ENCODE data around the gene CLOCK.

CLOCK gene

GRCh38 chr4:55500072-55500471 lies 46.6 kb downstream of the CLOCK start:
- Histone ChIP-seq H3K9ac (ENCODE audit: low read length) (no peak overlapping the region), H2BK5ac (ENCODE audit: low read depth, low read length, poor library complexity) (no peak overlapping the region), H3K27me3 (ENCODE audit: insufficient read depth, low read length) (no peaks in the 10 kb centered on the region), H4K91ac (ENCODE audit: low read depth, low read length) (no peak overlapping the region), H3K4me3 (ENCODE audit: low read depth, low read length) (no peak overlapping the region), H3K4me2 (ENCODE audit: low read length) (no peak overlapping the region), H2BK120ac (ENCODE audit: insufficient read depth, low read length, poor library complexity) (no peak overlapping the region), H4K12ac (ENCODE audit: low read depth, low read length) (no peak overlapping the region), H2AK5ac (ENCODE audit: low read length) (no peak overlapping the region), H3K9me3 (ENCODE audit: insufficient read depth, low read depth, low read length) (no peaks in the 10 kb centered on the region), H4K8ac (ENCODE audit: low read depth, low read length) (no peak overlapping the region), H2AFZ (ENCODE audit: insufficient read depth, low read length, poor library complexity) (no peak overlapping the region), H3K79me2 (ENCODE audit: control insufficient read depth, insufficient read depth, low read length, poor library complexity) (no peaks in the 10 kb centered on the region), H3K4me1 (ENCODE audit: control insufficient read depth in 1 of 2, insufficient read depth in 2 of 2, low read length in 2 of 2) (no peaks in the 10 kb centered on the region), H3K27ac (ENCODE audit: low read depth, low read length) (no peak overlapping the region), H3K18ac (ENCODE audit: low read length) (no peak overlapping the region), H3K23ac (ENCODE audit: low read length) (no peak overlapping the region), H3K4ac (ENCODE audit: low read depth, low read length) (no peak overlapping the region), H2BK12ac (ENCODE audit: low read length) (no peak overlapping the region), H3K36me3 (ENCODE audit: control insufficient read depth in 1 of 2, insufficient read depth in 2 of 2, low read length in 2 of 2) (no peaks in the 10 kb centered on the region), H3K79me1 (ENCODE audit: low read length) (no peaks in the 10 kb centered on the region), H3K14ac (ENCODE audit: low read length) (no peak overlapping the region)
- no peak for DNase-seq
- no CpG with 5 or more reads among the region's 2 CpGs for WGBS (ENCODE audit: extremely low coverage, insufficient coverage, insufficient read length)

- no peak overlapping the region for H4K91ac ChIP-seq (ENCODE audit: low read depth, low read length)
- H3K4me1 ChIP-seq (ENCODE audit: control insufficient read depth in 1 of 2, insufficient read depth in 2 of 2, low read length in 2 of 2): no peaks in the 10 kb centered on the region
- H3K9me3 ChIP-seq (ENCODE audit: insufficient read depth, low read depth, low read length): no peaks in the 10 kb centered on the region
- no peak overlapping the region for H3K23ac ChIP-seq (ENCODE audit: low read length)
- no CpG with 5 or more reads among the region's 10 CpGs for WGBS (ENCODE audit: extremely low coverage, insufficient coverage, insufficient read length)
- DNase-seq: no peak
- H3K79me1 ChIP-seq (ENCODE audit: low read length): no peaks in the 10 kb centered on the region
- H2BK12ac ChIP-seq (ENCODE audit: low read length): no peak overlapping the region
- H3K9ac ChIP-seq (ENCODE audit: low read length): no peak overlapping the region
- no peak overlapping the region for H3K4ac ChIP-seq (ENCODE audit: low read depth, low read length)
- no peak overlapping the region for H2BK120ac ChIP-seq (ENCODE audit: insufficient read depth, low read length, poor library complexity)
- H3K18ac ChIP-seq (ENCODE audit: low read length): no peak overlapping the region
- no peak overlapping the region for H2AFZ ChIP-seq (ENCODE audit: insufficient read depth, low read length, poor library complexity)
- H4K8ac ChIP-seq (ENCODE audit: low read depth, low read length): no peak overlapping the region
- no peak overlapping the region for H3K14ac ChIP-seq (ENCODE audit: low read length)
- no peak overlapping the region for H3K4me3 ChIP-seq (ENCODE audit: low read depth, low read length)
- no peaks in the 10 kb centered on the region for H3K79me2 ChIP-seq (ENCODE audit: control insufficient read depth, insufficient read depth, low read length, poor library complexity)
- H3K4me2 ChIP-seq (ENCODE audit: low read length): no peak overlapping the region
- H3K27me3 ChIP-seq (ENCODE audit: insufficient read depth, low read length): no peaks in the 10 kb centered on the region
- no peak overlapping the region for H2AK5ac ChIP-seq (ENCODE audit: low read length)
- no peak overlapping the region for H2BK5ac ChIP-seq (ENCODE audit: low read depth, low read length, poor library complexity)
- H4K12ac ChIP-seq (ENCODE audit: low read depth, low read length): no peak overlapping the region
- H3K36me3 ChIP-seq (ENCODE audit: control insufficient read depth in 1 of 2, insufficient read depth in 2 of 2, low read length in 2 of 2): no peaks in the 10 kb centered on the region
- no peak overlapping the region for H3K27ac ChIP-seq (ENCODE audit: low read depth, low read length)
Observed at GRCh38 chr4:55499495-55499894, 47.2 kb downstream of the CLOCK start.

GRCh38 chr4:55498051-55498450 lies 48.7 kb downstream of the CLOCK start:
- no peak overlapping the region for H3K18ac ChIP-seq (ENCODE audit: low read length)
- H2BK5ac ChIP-seq (ENCODE audit: low read depth, low read length, poor library complexity): no peak overlapping the region
- no peak overlapping the region for H2AFZ ChIP-seq (ENCODE audit: insufficient read depth, low read length, poor library complexity)
- no peak for DNase-seq
- H3K79me2 ChIP-seq (ENCODE audit: control insufficient read depth, insufficient read depth, low read length, poor library complexity): no peaks in the 10 kb centered on the region
- no peak overlapping the region for H3K23ac ChIP-seq (ENCODE audit: low read length)
- H3K9ac ChIP-seq (ENCODE audit: low read length): no peak overlapping the region
- H3K4me3 ChIP-seq (ENCODE audit: low read depth, low read length): no peak overlapping the region
- H2AK5ac ChIP-seq (ENCODE audit: low read length): no peak overlapping the region
- no peaks in the 10 kb centered on the region for H3K9me3 ChIP-seq (ENCODE audit: insufficient read depth, low read depth, low read length)
- H3K4me1 ChIP-seq (ENCODE audit: control insufficient read depth in 1 of 2, insufficient read depth in 2 of 2, low read length in 2 of 2): no peaks in the 10 kb centered on the region
- H3K4me2 ChIP-seq (ENCODE audit: low read length): no peak overlapping the region
- no peak overlapping the region for H2BK12ac ChIP-seq (ENCODE audit: low read length)
- H3K79me1 ChIP-seq (ENCODE audit: low read length): no peaks in the 10 kb centered on the region
- no peak overlapping the region for H2BK120ac ChIP-seq (ENCODE audit: insufficient read depth, low read length, poor library complexity)
- no peak overlapping the region for H4K12ac ChIP-seq (ENCODE audit: low read depth, low read length)
- H4K91ac ChIP-seq (ENCODE audit: low read depth, low read length): no peak overlapping the region
- H3K14ac ChIP-seq (ENCODE audit: low read length): no peak overlapping the region
- H3K27me3 ChIP-seq (ENCODE audit: insufficient read depth, low read length): no peaks in the 10 kb centered on the region
- H3K4ac ChIP-seq (ENCODE audit: low read depth, low read length): no peak overlapping the region
- H3K27ac ChIP-seq (ENCODE audit: low read depth, low read length): no peak overlapping the region
- H4K8ac ChIP-seq (ENCODE audit: low read depth, low read length): no peak overlapping the region
- H3K36me3 ChIP-seq (ENCODE audit: control insufficient read depth in 1 of 2, insufficient read depth in 2 of 2, low read length in 2 of 2): peaks cover 0 to 2% of the 10 kb centered on the region in 2 experiments
- WGBS (ENCODE audit: extremely low coverage, insufficient coverage, insufficient read length): no CpG with 5 or more reads among the region's 3 CpGs

DNA sequence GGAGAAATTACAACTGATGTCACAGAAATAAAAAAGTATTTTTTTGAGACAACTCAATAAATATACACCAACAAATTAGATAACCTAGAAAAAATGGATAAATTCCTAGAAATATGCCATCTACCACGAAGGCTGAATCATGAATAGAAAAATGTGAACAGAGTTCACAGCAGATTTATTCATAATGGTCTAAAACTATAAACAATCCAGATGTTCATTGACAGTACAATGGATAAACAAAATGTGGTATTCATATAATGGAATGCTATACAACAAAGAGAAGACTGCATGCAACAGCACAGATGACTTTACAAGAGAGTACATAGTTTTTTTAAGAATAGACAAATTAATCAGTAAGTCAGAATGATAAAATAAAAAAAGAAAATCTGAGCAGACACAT lies 55.2 kb downstream of the CLOCK start:
- Histone ChIP-seq H3K4ac (ENCODE audit: low read depth, low read length) (no peak overlapping the region), H4K12ac (ENCODE audit: low read depth, low read length) (no peak overlapping the region), H2BK12ac (ENCODE audit: low read length) (no peak overlapping the region), H3K4me3 (ENCODE audit: low read depth, low read length) (no peak overlapping the region), H4K91ac (ENCODE audit: low read depth, low read length) (no peak overlapping the region), H2AFZ (ENCODE audit: insufficient read depth, low read length, poor library complexity) (no peak overlapping the region), H2AK5ac (ENCODE audit: low read length) (no peak overlapping the region), H3K79me2 (ENCODE audit: control insufficient read depth, insufficient read depth, low read length, poor library complexity) (no peaks in the 10 kb centered on the region), H3K36me3 (ENCODE audit: control insufficient read depth in 1 of 2, insufficient read depth in 2 of 2, low read length in 2 of 2) (peaks cover 0 to 2% of the 10 kb centered on the region in 2 experiments), H3K4me2 (ENCODE audit: low read length) (no peak overlapping the region), H3K23ac (ENCODE audit: low read length) (no peak overlapping the region), H3K18ac (ENCODE audit: low read length) (no peak overlapping the region), H3K79me1 (ENCODE audit: low read length) (no peaks in the 10 kb centered on the region), H4K8ac (ENCODE audit: low read depth, low read length) (no peak overlapping the region), H3K27me3 (ENCODE audit: insufficient read depth, low read length) (no peaks in the 10 kb centered on the region), H3K14ac (ENCODE audit: low read length) (no peak overlapping the region), H3K9me3 (ENCODE audit: insufficient read depth, low read depth, low read length) (no peaks in the 10 kb centered on the region), H3K4me1 (ENCODE audit: control insufficient read depth in 1 of 2, insufficient read depth in 2 of 2, low read length in 2 of 2) (no peaks in the 10 kb centered on the region), H2BK120ac (ENCODE audit: insufficient read depth, low read length, poor library complexity) (no peak overlapping the region), H3K27ac (ENCODE audit: low read depth, low read length) (no peak overlapping the region), H3K9ac (ENCODE audit: low read length) (no peak overlapping the region), H2BK5ac (ENCODE audit: low read depth, low read length, poor library complexity) (no peak overlapping the region)
- WGBS (ENCODE audit: extremely low coverage, insufficient coverage, insufficient read length): no CpG with 5 or more reads among the region's 1 CpG
- DNase-seq: no peak

Measured in trophoblast cell (in vitro differentiated cells and primary cell).